Fibroblast of mammary gland (primary cell): ENCODE measurements around the gene C6orf118.
A peak's percentile ranks its signal among the peaks of the same experiment; 100 is the strongest.

Source experiments
- DNase-seq: peaks from one replicate; pipeline ENCODE4 v3.0.0-alpha.2; 2010; ENCODE audit warnings: low read depth
- H3K4me3 ChIP-seq: 2 replicates; pipeline ENCODE4 v1.5.1; 2011; ENCODE audit warnings: low read depth, mild to moderate bottlenecking, low read length, moderate library complexity; ENCODE audit not compliant: control insufficient read depth
- TF ChIP-seq, protein P1 (sequence below): conservative IDR thresholded peaks from 2 replicates; pipeline ENCODE4 v1.5.1; 2011; ENCODE audit warnings: low read depth, low read length, inconsistent platforms; ENCODE audit not compliant: control insufficient read depth, insufficient read depth

The C6orf118 gene

DNA sequence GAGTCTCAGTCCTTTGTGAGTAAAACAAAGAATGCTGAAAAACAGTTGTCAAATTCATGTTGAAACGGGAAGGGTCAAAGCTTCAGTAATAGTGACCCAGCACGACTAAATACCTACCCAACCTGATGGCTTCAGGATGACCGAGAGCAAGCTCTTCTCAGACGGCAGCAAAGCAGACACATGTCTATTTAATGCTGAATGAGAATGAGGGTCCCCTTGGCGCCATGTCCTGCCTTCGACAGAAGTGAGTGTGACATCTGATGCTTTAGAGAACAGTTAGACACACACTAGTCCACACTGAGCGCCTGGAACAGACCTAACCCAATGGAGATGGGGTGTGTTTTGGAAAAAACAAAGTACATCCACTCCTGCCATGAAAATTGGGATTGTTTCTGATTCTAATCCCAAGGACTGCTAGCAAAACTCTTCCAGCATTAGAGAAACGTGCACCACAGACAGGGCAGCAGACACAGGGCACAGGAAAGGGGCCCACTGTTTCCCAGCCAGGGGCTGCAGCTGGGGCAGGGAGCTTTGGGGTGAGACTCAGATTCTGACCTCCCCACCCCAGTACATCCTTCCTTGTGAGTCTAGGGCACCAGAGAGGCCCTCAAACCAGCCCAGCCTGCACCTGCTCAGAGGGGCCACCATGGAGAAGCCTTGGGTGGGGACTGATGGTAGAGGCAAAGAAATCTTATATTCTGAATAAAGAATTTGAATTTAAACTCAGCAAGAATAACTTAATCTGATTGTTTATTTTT, 76.5 kb downstream of the C6orf118 start:
- TF ChIP-seq, protein P1, sequence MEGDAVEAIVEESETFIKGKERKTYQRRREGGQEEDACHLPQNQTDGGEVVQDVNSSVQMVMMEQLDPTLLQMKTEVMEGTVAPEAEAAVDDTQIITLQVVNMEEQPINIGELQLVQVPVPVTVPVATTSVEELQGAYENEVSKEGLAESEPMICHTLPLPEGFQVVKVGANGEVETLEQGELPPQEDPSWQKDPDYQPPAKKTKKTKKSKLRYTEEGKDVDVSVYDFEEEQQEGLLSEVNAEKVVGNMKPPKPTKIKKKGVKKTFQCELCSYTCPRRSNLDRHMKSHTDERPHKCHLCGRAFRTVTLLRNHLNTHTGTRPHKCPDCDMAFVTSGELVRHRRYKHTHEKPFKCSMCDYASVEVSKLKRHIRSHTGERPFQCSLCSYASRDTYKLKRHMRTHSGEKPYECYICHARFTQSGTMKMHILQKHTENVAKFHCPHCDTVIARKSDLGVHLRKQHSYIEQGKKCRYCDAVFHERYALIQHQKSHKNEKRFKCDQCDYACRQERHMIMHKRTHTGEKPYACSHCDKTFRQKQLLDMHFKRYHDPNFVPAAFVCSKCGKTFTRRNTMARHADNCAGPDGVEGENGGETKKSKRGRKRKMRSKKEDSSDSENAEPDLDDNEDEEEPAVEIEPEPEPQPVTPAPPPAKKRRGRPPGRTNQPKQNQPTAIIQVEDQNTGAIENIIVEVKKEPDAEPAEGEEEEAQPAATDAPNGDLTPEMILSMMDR = no peak
- no peak for DNase-seq
- H3K4me3 ChIP-seq = no peak overlapping the region

DNA sequence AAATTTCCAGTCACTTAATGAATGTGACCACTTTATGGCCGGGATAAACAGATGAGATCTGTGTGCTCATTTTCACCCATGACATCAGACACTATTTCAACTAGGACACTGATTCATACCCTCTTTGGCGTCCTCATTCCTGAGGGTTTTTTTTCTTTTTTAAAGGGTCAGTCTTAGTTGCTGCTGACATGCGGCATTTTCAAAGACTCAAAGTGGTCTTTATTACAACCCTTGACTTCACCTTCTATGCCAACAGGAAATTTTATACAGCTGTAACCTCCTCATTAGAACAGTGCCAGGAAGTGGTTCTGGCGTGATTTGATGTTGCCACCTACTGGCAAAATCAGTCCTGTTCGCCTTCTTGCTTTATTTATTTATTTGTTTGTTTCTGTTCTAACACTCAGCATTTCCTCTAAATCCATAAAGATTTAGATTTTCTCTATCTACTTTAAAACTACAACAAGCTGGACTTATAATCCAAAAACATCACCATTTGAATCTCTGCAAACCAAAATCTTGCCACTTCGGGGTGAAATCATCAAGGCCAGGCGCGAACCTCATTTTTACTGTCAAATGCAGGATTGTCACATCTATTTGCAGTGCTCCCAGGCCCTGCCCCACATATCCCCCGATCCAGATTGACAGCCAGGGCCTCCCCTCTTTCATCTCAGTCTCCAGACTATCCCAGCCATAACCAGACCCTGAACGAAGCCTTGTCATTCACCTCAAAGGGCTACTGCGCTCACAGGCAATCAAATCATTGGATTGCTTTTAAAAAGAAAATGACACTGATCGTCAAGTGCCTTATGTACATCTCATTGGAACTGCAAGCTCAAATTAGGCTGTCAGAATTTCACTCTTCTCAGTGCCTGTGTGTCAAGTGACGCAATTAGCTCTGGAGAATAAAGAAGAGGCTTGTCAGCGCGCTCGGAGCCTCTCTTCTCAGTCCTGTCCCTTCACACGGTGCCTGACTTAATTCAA, 77.5 kb downstream of the C6orf118 start:
- H3K4me3 ChIP-seq = no peak overlapping the region
- DNase-seq = peak; percentile 65
- TF ChIP-seq, protein P1 = peak; percentile 70

DNA sequence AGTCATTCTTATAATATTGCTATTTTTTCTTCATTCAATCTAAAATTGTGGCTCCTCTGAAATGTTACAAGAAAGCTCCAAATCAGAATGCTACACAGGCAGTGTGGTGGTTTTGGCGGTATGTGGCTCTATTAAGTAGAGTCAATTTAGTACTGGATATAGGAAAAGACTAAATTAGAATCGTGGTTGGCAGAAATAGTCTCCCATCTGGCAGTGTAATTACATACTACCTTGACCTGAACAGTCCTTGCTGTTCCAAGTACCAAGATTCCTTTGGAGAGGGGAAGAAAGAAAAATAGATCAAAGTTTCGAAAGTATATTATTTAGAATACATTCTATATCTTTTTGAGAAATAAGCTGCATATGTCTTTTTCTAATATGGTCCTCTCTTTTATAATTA, 78.2 kb downstream of the C6orf118 start:
- DNase-seq = no peak
- no peak overlapping the region for H3K4me3 ChIP-seq
- TF ChIP-seq, protein P1 = no peak
